ENCODE results near the gene VPS11.

The VPS11 gene

GRCh38 chr11:119078675-119079420 lies 11.2 kb downstream of the VPS11 start:
- no peak for DNase-seq (ENCODE audit: low read depth in 1 of 2, low spot score in 1 of 2)

GRCh38 chr11:119081682-119082260 lies 14.2 kb downstream of the VPS11 start:
- no peak for DNase-seq (ENCODE audit: low read depth in 1 of 2, low spot score in 1 of 2)

- peak; percentile 68 to 87 for DNase-seq (ENCODE audit: low read depth in 1 of 2, low spot score in 1 of 2)
These were observed 17.2 kb downstream of the VPS11 start, which contains the start of gene HMBS for GRCh38 chr11:119084663-119085436. Gene HMBS, plus strand, starts transcription at chr11:119084881. Its CDS starts 153 bp downstream, at chr11:119085034.

DNA sequence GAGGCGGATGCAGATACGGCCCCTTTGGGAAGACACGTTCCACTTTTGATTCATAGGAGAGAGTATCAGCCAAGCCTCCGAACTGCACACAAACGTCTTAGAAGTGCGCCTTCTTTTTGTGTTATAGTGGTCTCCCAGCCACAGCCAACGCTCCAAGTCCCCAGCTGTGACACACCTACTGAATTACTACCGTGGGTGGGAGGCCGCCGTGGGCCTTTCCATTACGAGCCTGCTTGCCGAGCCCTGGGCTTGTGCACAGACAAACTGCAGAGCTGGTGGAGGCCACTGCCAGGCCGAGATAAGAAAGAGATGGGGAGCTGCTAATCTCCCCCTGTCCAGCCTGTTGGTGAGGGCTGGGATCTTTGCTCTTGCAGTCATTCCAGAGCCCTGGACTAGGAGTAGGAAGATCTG lies 17.8 kb downstream of the VPS11 start:
- no peak for DNase-seq (ENCODE audit: low read depth in 1 of 2, low spot score in 1 of 2)

- no peak for DNase-seq (ENCODE audit: low read depth in 1 of 2, low spot score in 1 of 2)
These were observed 19.5 kb downstream of the VPS11 start for GRCh38 chr11:119087123-119087522.

GRCh38 chr11:119087747-119088241 lies 20.2 kb downstream of the VPS11 start:
- no peak for DNase-seq (ENCODE audit: low read depth in 1 of 2, low spot score in 1 of 2)

GRCh38 chr11:119088406-119088805 lies 20.8 kb downstream of the VPS11 start:
- DNase-seq (ENCODE audit: low read depth in 1 of 2, low spot score in 1 of 2) = no peak

- no peak for DNase-seq (ENCODE audit: low read depth in 1 of 2, low spot score in 1 of 2)
These were observed 21.7 kb downstream of the VPS11 start for GRCh38 chr11:119089319-119089718.

- DNase-seq (ENCODE audit: low read depth in 1 of 2, low spot score in 1 of 2) = no peak
These were observed 23.6 kb downstream of the VPS11 start for GRCh38 chr11:119091178-119091577.

DNA sequence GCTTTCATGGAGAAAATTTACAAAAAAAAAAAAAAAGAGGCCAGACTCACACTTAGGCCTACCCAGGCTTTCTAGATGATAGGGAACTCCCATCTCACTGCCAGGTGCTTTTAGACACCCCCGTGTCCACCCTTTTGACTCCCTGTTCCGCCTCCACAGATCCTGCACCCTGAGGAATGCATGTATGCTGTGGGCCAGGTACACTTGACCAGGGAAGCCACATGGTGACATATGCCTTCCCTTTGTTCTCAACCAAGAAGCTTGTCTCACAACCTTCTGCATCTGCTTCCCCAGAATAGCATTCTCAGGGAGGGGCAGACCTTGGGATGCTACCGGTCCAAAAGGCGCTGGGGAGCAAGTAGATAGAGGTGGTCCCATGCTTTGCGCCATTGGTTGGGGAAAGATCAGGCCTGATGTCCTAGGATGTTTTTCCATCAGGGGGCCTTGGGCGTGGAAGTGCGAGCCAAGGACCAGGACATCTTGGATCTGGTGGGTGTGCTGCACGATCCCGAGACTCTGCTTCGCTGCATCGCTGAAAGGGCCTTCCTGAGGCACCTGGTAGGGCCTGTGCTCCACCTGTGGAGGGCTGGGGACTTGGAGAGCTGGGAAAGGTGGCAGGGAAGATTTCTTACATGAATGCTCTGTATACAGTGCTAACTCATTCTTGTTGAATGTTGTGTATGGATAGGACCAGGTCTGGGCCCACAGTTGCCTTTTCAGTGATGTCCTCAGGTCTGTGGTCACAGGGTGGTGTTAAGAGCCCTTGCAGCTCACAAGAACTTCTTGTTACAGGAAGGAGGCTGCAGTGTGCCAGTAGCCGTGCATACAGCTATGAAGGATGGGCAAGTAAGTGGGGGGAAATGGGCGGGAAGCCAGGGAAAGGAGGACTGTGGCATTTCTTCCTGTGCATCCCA lies 24.6 kb downstream of the VPS11 start:
- DNase-seq (ENCODE audit: low read depth in 1 of 2, low spot score in 1 of 2) = no peak

DNA sequence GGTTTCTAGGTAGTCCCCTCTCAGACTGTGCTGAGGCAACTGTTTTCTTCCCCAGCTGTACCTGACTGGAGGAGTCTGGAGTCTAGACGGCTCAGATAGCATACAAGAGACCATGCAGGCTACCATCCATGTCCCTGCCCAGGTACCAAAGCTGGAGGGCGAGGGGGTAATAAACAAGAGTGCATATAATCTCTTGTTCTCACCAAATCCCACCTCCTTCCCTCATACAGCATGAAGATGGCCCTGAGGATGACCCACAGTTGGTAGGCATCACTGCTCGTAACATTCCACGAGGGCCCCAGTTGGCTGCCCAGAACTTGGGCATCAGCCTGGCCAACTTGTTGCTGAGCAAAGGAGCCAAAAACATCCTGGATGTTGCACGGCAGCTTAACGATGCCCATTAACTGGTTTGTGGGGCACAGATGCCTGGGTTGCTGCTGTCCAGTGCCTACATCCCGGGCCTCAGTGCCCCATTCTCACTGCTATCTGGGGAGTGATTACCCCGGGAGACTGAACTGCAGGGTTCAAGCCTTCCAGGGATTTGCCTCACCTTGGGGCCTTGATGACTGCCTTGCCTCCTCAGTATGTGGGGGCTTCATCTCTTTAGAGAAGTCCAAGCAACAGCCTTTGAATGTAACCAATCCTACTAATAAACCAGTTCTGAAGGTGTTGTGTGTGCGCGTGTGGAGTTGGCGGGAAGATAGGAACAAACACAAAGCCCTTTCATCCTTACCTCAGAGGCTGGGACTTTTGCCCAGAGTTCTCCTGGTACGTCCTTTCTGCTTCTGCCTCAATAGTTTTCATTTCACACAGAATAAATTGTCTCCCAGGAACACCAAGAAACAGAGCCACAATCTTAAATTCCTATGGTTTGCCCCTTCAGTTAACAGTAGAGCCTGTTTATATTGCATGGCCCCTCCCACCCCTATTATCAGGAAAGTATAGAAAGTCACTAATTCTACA lies 25.5 kb downstream of the VPS11 start:
- DNase-seq (ENCODE audit: low read depth in 1 of 2, low spot score in 1 of 2) = no peak

DNA sequence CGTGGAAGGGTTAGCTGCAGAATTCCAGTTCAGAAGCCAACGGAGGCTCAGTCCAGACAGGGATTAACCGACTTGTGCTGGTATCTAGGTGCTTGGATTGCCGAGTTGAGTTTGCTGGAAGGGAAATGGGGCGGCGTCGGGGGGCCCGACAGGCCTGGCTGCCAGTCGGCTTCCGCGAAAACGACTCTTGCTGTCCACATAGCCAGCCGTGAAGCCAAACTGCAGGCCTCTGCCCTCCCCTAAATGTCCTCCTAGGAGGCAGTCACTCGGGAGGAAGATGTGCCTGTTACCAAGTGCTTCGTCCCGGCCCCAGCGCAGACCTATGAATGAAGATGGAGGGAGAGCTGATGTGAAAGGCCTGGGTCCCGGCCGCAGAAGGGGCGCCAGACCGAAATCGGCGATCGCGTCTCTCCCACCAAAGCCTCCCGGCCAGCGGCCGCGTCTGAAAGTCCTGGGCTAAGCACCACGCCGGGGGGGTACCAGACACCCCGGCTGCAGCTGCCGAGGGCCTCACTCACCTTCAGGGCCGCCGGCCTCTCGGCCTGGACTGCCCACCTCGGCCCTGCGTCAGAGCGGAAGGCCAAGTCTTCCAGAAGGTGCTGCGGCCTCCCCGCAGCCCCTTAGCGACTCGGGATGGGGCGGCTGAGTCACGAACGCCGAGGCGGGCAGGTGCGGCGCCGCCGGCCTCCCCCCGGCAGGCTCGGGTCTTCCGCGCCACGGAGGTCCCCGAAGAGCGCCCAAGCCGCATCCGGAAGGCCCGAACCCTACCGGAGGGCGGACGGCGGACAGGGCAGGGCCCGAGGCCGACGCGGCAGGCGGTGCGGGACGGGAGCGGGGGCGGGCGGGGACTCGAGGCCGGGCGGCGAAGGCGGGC lies 26.6 kb downstream of the VPS11 start:
- DNase-seq (ENCODE audit: low read depth in 1 of 2, low spot score in 1 of 2) = peak in 1 of 2 donors; percentile 36

- peak in 1 of 2 donors; percentile 49 for DNase-seq (ENCODE audit: low read depth in 1 of 2, low spot score in 1 of 2)
These were observed 27.1 kb downstream of the VPS11 start for GRCh38 chr11:119094816-119095065.

- DNase-seq (ENCODE audit: low read depth in 1 of 2, low spot score in 1 of 2) = peak; percentile 97 to 99
These were observed 27.7 kb downstream of the VPS11 start for GRCh38 chr11:119095066-119095880.

DNA sequence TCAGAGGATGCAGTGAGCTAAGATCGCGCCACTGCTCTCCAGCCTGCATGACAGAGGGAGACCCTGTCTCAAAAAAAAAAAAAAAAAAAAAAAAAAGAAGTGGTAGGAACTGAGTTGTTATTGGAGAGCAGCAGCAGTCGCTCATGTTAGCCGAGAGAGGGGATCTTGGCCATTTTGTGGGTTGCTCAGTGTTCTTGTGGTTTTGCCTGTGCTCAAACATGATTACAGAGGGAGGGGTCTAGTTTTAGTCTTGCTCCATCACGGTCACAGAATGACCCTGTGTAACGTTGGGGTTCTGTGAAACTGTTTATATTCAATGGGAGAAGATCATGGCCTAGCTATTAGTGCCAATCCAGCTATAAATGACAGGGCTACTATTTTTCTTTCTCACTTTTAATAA lies 32.1 kb downstream of the VPS11 start:
- DNase-seq (ENCODE audit: low read depth in 1 of 2, low spot score in 1 of 2) = no peak

DNA sequence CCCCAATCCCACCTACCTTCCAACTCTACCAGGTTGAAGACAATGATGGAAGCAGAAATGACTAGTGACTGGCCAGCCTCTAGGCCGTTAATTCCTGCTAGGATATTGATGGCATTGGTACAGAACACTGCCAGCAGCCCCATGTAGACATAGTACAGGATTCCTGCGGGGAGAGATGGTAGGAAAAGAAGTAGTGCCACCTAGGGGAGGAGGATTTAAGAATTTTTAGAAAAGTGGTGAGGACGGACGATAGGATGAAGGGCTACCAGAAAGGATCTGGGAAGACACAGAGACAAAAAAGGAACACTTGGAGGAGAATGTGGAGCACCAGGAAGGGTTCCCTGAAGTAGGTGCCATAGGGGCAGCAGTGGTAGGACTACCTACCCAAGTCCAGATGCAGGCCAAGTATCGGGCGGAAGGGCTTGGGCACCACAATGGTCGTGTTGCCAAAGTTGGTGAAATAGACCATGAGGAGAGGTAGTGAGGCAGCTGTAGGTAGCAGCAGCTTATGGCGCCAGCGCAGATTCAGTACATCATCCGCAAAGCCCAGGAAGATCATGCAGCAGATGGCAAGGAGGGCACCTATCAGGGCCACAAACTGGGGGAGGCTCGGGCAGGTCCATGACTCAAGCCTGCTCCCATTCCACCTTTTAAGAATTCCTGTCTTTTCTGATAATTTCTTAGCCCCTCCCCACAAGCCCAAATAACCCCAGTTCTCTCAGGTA lies 32.8 kb downstream of the VPS11 start:
- no peak for DNase-seq (ENCODE audit: low read depth in 1 of 2, low spot score in 1 of 2)

- no peak for DNase-seq (ENCODE audit: low read depth in 1 of 2, low spot score in 1 of 2)
These were observed 33.6 kb downstream of the VPS11 start for GRCh38 chr11:119100994-119101758.
